Neuron (in vitro differentiated cells): ENCODE results near the gene TAAR1.
"Not testable (repeated sequence)": the region's sequence is repeated elsewhere in the genome, so short reads cannot be mapped to it uniquely, and the experiment has no call there.

Source experiments
- H2AFZ ChIP-seq: one replicate; pipeline ENCODE4 v1.6.1; 2013; ENCODE audit warnings: low read depth, mild to moderate bottlenecking, inconsistent platforms, low read length, moderate library complexity
- H3K27me3 ChIP-seq: one replicate; pipeline ENCODE4 v1.6.1; 2013; ENCODE audit warnings: low read length; ENCODE audit not compliant: insufficient read depth
- H3K36me3 ChIP-seq: one replicate; pipeline ENCODE4 v1.6.1; 2013; ENCODE audit warnings: low read length; ENCODE audit not compliant: insufficient read depth
- H3K4me1 ChIP-seq: one replicate; pipeline ENCODE4 v1.6.1; 2013; ENCODE audit warnings: low read length; ENCODE audit not compliant: insufficient read depth
- H3K4me3 ChIP-seq: 2 replicates; pipeline ENCODE4 v1.5.1; 2013; ENCODE audit warnings: mild to moderate bottlenecking, low read length, moderate library complexity
- H3K9me3 ChIP-seq: one replicate; pipeline ENCODE4 v1.6.1; 2013; ENCODE audit warnings: low read length

TAAR1 gene

GRCh38 chr6:132659082-132659481 lies at the start of gene TAAR1:
TAAR1 (minus strand) TSS chr6:132659182; CDS start chr6:132646003, 13,179 bp downstream.
- Histone ChIP-seq H3K4me1 (no peaks in the 10 kb centered on the region), H2AFZ (no peak within 1 kb of the TSS), H3K36me3 (no peaks in the 10 kb centered on the region), H3K4me3 (no peak within 1 kb of the TSS), H3K27me3 (no peaks in the 10 kb centered on the region), H3K9me3 (no peaks in the 10 kb centered on the region)

GRCh38 chr6:132708771-132709170 lies 49.8 kb upstream of the TAAR1 start:
- Histone ChIP-seq H3K9me3 (no peaks in the 10 kb centered on the region), H3K36me3 (no peaks in the 10 kb centered on the region), H2AFZ (no peak overlapping the region), H3K4me3 (no peak overlapping the region), H3K4me1 (no peaks in the 10 kb centered on the region), H3K27me3 (no peaks in the 10 kb centered on the region)

- Histone ChIP-seq H3K9me3 (no peaks in the 10 kb centered on the region), H2AFZ (no peak overlapping the region), H3K36me3 (no peaks in the 10 kb centered on the region), H3K27me3 (no peaks in the 10 kb centered on the region), H3K4me1 (no peaks in the 10 kb centered on the region), H3K4me3 (no peak overlapping the region)
These were observed 49.0 kb upstream of the TAAR1 start for GRCh38 chr6:132708002-132708401.

- not testable (repeated sequence) for H3K4me3 ChIP-seq, H3K27me3 ChIP-seq, H2AFZ ChIP-seq, H3K36me3 ChIP-seq, H3K4me1 ChIP-seq, H3K9me3 ChIP-seq
These were observed 47.8 kb upstream of the TAAR1 start for GRCh38 chr6:132706756-132707155.

- H3K36me3 ChIP-seq, result no peaks in the 10 kb centered on the region
- no peaks in the 10 kb centered on the region for H3K9me3 ChIP-seq
These were observed 45.0 kb upstream of the TAAR1 start for GRCh38 chr6:132703936-132704335.

GRCh38 chr6:132698608-132699007 lies 39.6 kb upstream of the TAAR1 start:
- Histone ChIP-seq H3K4me3 (no peak overlapping the region), H2AFZ (no peak overlapping the region), H3K36me3 (no peaks in the 10 kb centered on the region), H3K9me3 (no peaks in the 10 kb centered on the region), H3K4me1 (no peaks in the 10 kb centered on the region), H3K27me3 (no peaks in the 10 kb centered on the region)

More at GRCh38 chr6:132703936-132704335, 45.0 kb upstream of the TAAR1 start:
- no peak overlapping the region for H2AFZ ChIP-seq
- H3K27me3 ChIP-seq, result no peaks in the 10 kb centered on the region
- no peaks in the 10 kb centered on the region for H3K4me1 ChIP-seq
- no peak overlapping the region for H3K4me3 ChIP-seq

- Histone ChIP-seq H3K36me3 (no peaks in the 10 kb centered on the region), H3K9me3 (no peaks in the 10 kb centered on the region), H2AFZ (no peak overlapping the region), H3K27me3 (no peaks in the 10 kb centered on the region), H3K4me3 (no peak overlapping the region), H3K4me1 (no peaks in the 10 kb centered on the region)
These were observed 36.8 kb upstream of the TAAR1 start for GRCh38 chr6:132695773-132696172.

GRCh38 chr6:132693478-132693877 lies 34.5 kb upstream of the TAAR1 start:
- Histone ChIP-seq H3K4me1 (no peaks in the 10 kb centered on the region), H3K27me3 (no peaks in the 10 kb centered on the region), H3K9me3 (no peaks in the 10 kb centered on the region), H3K36me3 (no peaks in the 10 kb centered on the region), H2AFZ (no peak overlapping the region), H3K4me3 (no peak overlapping the region)

- Histone ChIP-seq H3K27me3 (no peaks in the 10 kb centered on the region), H3K9me3 (no peaks in the 10 kb centered on the region), H3K4me3 (no peak overlapping the region), H3K4me1 (no peaks in the 10 kb centered on the region), H2AFZ (no peak overlapping the region), H3K36me3 (no peaks in the 10 kb centered on the region)
These were observed 31.7 kb upstream of the TAAR1 start for GRCh38 chr6:132690678-132691077.

- Histone ChIP-seq H3K9me3 (no peaks in the 10 kb centered on the region), H3K4me1 (no peaks in the 10 kb centered on the region), H3K27me3 (no peaks in the 10 kb centered on the region), H2AFZ (no peak overlapping the region), H3K36me3 (no peaks in the 10 kb centered on the region), H3K4me3 (no peak overlapping the region)
These were observed 28.3 kb upstream of the TAAR1 start for GRCh38 chr6:132687306-132687705.

- Histone ChIP-seq H3K4me3 (no peak overlapping the region), H3K9me3 (no peaks in the 10 kb centered on the region)
These were observed 27.5 kb upstream of the TAAR1 start for GRCh38 chr6:132686531-132686930.

GRCh38 chr6:132685009-132685408 lies 26.0 kb upstream of the TAAR1 start:
- H3K4me3 ChIP-seq, result no peak overlapping the region
- H3K27me3 ChIP-seq, result no peaks in the 10 kb centered on the region
- no peaks in the 10 kb centered on the region for H3K4me1 ChIP-seq
- no peak overlapping the region for H2AFZ ChIP-seq
- H3K36me3 ChIP-seq, result no peaks in the 10 kb centered on the region
- H3K9me3 ChIP-seq, result no peaks in the 10 kb centered on the region

More at GRCh38 chr6:132686531-132686930, 27.5 kb upstream of the TAAR1 start:
- Histone ChIP-seq H2AFZ (no peak overlapping the region), H3K4me1 (no peaks in the 10 kb centered on the region), H3K27me3 (no peaks in the 10 kb centered on the region), H3K36me3 (no peaks in the 10 kb centered on the region)

GRCh38 chr6:132684272-132684671 lies 25.3 kb upstream of the TAAR1 start:
- Histone ChIP-seq H2AFZ (no peak overlapping the region), H3K4me1 (no peaks in the 10 kb centered on the region), H3K4me3 (no peak overlapping the region), H3K36me3 (no peaks in the 10 kb centered on the region), H3K27me3 (no peaks in the 10 kb centered on the region), H3K9me3 (no peaks in the 10 kb centered on the region)

- H3K36me3 ChIP-seq, result no peaks in the 10 kb centered on the region
- H3K27me3 ChIP-seq, result no peaks in the 10 kb centered on the region
- no peak overlapping the region for H2AFZ ChIP-seq
- no peaks in the 10 kb centered on the region for H3K9me3 ChIP-seq
- H3K4me1 ChIP-seq, result no peaks in the 10 kb centered on the region
- H3K4me3 ChIP-seq, result no peak overlapping the region
These were observed 24.6 kb upstream of the TAAR1 start for GRCh38 chr6:132683543-132683942.
